HEK293 (cell line): ENCODE measurements around the gene DIRAS1.

Source experiments
- CTCF ChIA-PET: fragments of 350-600 bp; formaldehyde crosslinking; extraction: SDS; loops from one replicate; lab custom pipeline; 2021; ENCODE audit warnings: antibody characterized with exemption; lab: Yijun Ruan, JAX
- POLR2A ChIA-PET: fragments of 300-600 bp; formaldehyde crosslinking; extraction: SDS; loops from one replicate; lab custom pipeline; 2020; ENCODE audit warnings: antibody characterized with exemption, inconsistent platforms; lab: Yijun Ruan, JAX
- H3K27ac ChIP-seq: fragments of 200-500 bp; sonication (Bioruptor generic); 2 replicates; pipeline ENCODE4 v1.5.1; 2014; ENCODE audit warnings: low read depth, low read length, control low read depth, inconsistent platforms; ENCODE audit errors: extremely low read depth
- H3K36me3 ChIP-seq, 2 experiments: fragments of 200-500 bp in 1 of 2; sonication (Bioruptor generic) in 1 of 2; 1 replicate in 1 of 2; 2 replicates in 1 of 2; pipeline ENCODE4 v1.5.1; 2014 to 2017; ENCODE audit warnings: inconsistent platforms in 2 of 2, low read length in 2 of 2; ENCODE audit not compliant: control insufficient read depth in 2 of 2, insufficient read depth in 1 of 2
- H3K4me1 ChIP-seq: fragments of 200-500 bp; sonication (Bioruptor generic); 2 replicates; pipeline ENCODE4 v1.5.1; 2014; ENCODE audit warnings: mild to moderate bottlenecking, low read length, inconsistent platforms; ENCODE audit not compliant: control insufficient read depth, insufficient read depth
- H3K4me3 ChIP-seq: 2 replicates; pipeline ENCODE4 v1.5.1; 2011; ENCODE audit warnings: low read depth, mild to moderate bottlenecking, control low read depth, low read length, moderate library complexity
- H3K9me3 ChIP-seq: fragments of 200-500 bp; sonication (Bioruptor generic); 2 replicates; pipeline ENCODE4 v1.5.1; 2014; ENCODE audit warnings: low read depth, low read length, inconsistent platforms; ENCODE audit not compliant: control insufficient read depth, insufficient read depth
- BCL11B ChIP-seq: fragments of 450-650 bp; formaldehyde crosslinking; IDR thresholded peaks from 2 replicates; pipeline ENCODE4 v1.5.1; 2016; ENCODE audit warnings: low read depth, missing biosample characterization, missing genetic modification characterization
- KLF1 ChIP-seq: fragments of 450-650 bp; formaldehyde crosslinking; IDR thresholded peaks from 2 replicates; pipeline ENCODE4 v1.5.1; 2016; ENCODE audit warnings: missing biosample characterization, missing genetic modification characterization
- KLF10 ChIP-seq: fragments of 450-650 bp; IDR thresholded peaks from 2 replicates; pipeline ENCODE4 v1.5.1; 2018; ENCODE audit warnings: missing biosample characterization, mild to moderate bottlenecking, missing genetic modification characterization
- KLF9 ChIP-seq: fragments of 450-650 bp; formaldehyde crosslinking; IDR thresholded peaks from 2 replicates; pipeline ENCODE4 v1.5.1; 2016; ENCODE audit warnings: missing biosample characterization, missing genetic modification characterization, low read depth
- SETDB1 ChIP-seq: IDR thresholded peaks from one replicate; pipeline ENCODE4 v1.6.1; 2017; ENCODE audit warnings: mild to moderate bottlenecking, low read length, moderate library complexity, mixed read lengths; ENCODE audit not compliant: insufficient read length
- YY1 ChIP-seq: fragments of 450-650 bp; formaldehyde crosslinking; IDR thresholded peaks from 2 replicates; pipeline ENCODE4 v1.5.1; 2018; ENCODE audit warnings: missing biosample characterization, missing genetic modification characterization
- ZNF121 ChIP-seq: fragments of 450-650 bp; formaldehyde crosslinking; IDR thresholded peaks from 2 replicates; pipeline ENCODE4 v1.5.1; 2016; ENCODE audit warnings: missing biosample characterization, missing genetic modification characterization
- ZNF184 ChIP-seq: fragments of 450-650 bp; IDR thresholded peaks from 2 replicates; pipeline ENCODE4 v1.5.1; 2018; ENCODE audit warnings: missing biosample characterization, mild to moderate bottlenecking, missing genetic modification characterization
- ZNF19 ChIP-seq: fragments of 450-650 bp; formaldehyde crosslinking; IDR thresholded peaks from 2 replicates; pipeline ENCODE4; 2016; ENCODE audit warnings: missing biosample characterization, missing genetic modification characterization, low read depth
- ZNF394 ChIP-seq: fragments of 450-650 bp; formaldehyde crosslinking; IDR thresholded peaks from 2 replicates; pipeline ENCODE4 v1.5.1; 2016; ENCODE audit warnings: missing biosample characterization, missing genetic modification characterization, mild to moderate bottlenecking, moderate library complexity, borderline replicate concordance
- ZNF416 ChIP-seq: fragments of 450-650 bp; formaldehyde crosslinking; IDR thresholded peaks from 2 replicates; pipeline ENCODE4 v1.5.1; 2016; ENCODE audit warnings: missing biosample characterization, missing genetic modification characterization
- ZNF548 ChIP-seq: fragments of 450-650 bp; formaldehyde crosslinking; IDR thresholded peaks from 2 replicates; pipeline ENCODE4 v1.5.1; 2016; ENCODE audit warnings: missing biosample characterization, missing genetic modification characterization
- ZNF549 ChIP-seq: fragments of 450-650 bp; IDR thresholded peaks from 2 replicates; pipeline ENCODE4 v1.5.1; 2018; ENCODE audit warnings: missing biosample characterization, missing genetic modification characterization, mild to moderate bottlenecking, inconsistent platforms, moderate library complexity
- ZNF555 ChIP-seq: fragments of 450-650 bp; formaldehyde crosslinking; conservative IDR thresholded peaks from 2 replicates; pipeline ENCODE4 v1.5.1; 2017; ENCODE audit warnings: missing biosample characterization, mild to moderate bottlenecking, missing genetic modification characterization, inconsistent platforms
- ZNF600 ChIP-seq: fragments of 450-650 bp; formaldehyde crosslinking; IDR thresholded peaks from 2 replicates; pipeline ENCODE4 v1.5.1; 2016; ENCODE audit warnings: missing biosample characterization, missing genetic modification characterization
- ZNF660 ChIP-seq: fragments of 450-650 bp; IDR thresholded peaks from 2 replicates; pipeline ENCODE4 v1.5.1; 2018; ENCODE audit warnings: missing biosample characterization, mild to moderate bottlenecking, missing genetic modification characterization
- ZNF76 ChIP-seq: fragments of 450-650 bp; formaldehyde crosslinking; IDR thresholded peaks from 2 replicates; pipeline ENCODE4; 2016; ENCODE audit warnings: low read depth, missing biosample characterization, missing genetic modification characterization, borderline replicate concordance
- ZNF843 ChIP-seq: fragments of 450-650 bp; formaldehyde crosslinking; IDR thresholded peaks from 2 replicates; pipeline ENCODE4 v1.5.1; 2016; ENCODE audit warnings: missing biosample characterization, missing genetic modification characterization
- TF ChIP-seq, protein P1 (sequence below): fragments of 450-650 bp; formaldehyde crosslinking; IDR thresholded peaks from 2 replicates; pipeline ENCODE4 v1.5.1; 2016; ENCODE audit warnings: missing biosample characterization, missing genetic modification characterization
- TF ChIP-seq, protein P2 (sequence below): fragments of 450-650 bp; formaldehyde crosslinking; IDR thresholded peaks from 2 replicates; pipeline ENCODE4 v1.5.1; 2017; ENCODE audit warnings: missing biosample characterization, missing genetic modification characterization
- TF ChIP-seq, protein P3 (sequence below): fragments of 450-650 bp; formaldehyde crosslinking; IDR thresholded peaks from 2 replicates; pipeline ENCODE4 v1.5.1; 2016; ENCODE audit warnings: missing biosample characterization, missing genetic modification characterization
- TF ChIP-seq, protein P4 (sequence below): fragments of 450-650 bp; formaldehyde crosslinking; IDR thresholded peaks from 2 replicates; pipeline ENCODE4 v1.5.1; 2016; ENCODE audit warnings: missing biosample characterization, missing genetic modification characterization

Gene DIRAS1

DNA sequence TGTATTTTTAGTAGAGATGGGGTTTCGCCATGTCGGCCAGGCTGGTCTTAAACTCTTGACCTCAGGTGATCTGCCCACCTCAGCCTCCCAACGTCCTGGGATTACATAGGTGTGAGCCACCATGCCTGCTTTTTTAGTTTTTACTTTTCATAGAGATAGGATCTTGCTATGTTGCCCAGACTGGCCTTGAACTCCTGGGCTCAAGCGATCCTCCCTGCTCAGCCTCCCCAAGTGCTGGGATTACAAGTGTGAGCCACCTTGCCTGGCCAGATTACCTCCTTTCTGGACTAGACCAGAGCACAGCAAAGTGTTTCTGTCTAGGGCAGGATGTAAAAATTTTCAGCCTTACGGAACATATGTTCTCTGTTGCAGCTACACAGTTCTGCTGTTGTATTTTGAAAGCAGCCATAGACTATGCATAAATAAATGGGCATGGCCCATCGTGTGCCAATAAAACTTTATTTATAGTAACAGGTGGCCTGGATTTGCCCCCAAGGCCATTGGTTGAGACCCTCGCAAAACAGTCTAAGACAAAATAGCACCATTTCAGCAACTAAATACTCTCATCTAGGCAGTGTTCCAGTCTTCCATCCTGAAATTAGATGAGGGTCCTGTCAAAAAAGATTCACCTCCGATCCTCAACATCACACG is 54.7 kb downstream of the DIRAS1 start:
- ChIA-PET POLR2A (no interaction called here), CTCF (no interaction called here)
- no peaks in the 10 kb centered on the region for H3K4me1 ChIP-seq
- TF ChIP-seq ZNF121 (tag by site-specific recombination) (0 out of 2 replicates have a peak, but pooled peaks have one; percentile 20), KLF1 (no peak), ZNF394 (tag by site-specific recombination) (no peak)
- TF ChIP-seq, all 188 proteins: peak for 1
- H3K4me3 ChIP-seq, result no peak overlapping the region
- no peaks in the 10 kb centered on the region for H3K36me3 ChIP-seq
- H3K9me3 ChIP-seq, result no peaks in the 10 kb centered on the region
- H3K27ac ChIP-seq, result no peak overlapping the region

DNA sequence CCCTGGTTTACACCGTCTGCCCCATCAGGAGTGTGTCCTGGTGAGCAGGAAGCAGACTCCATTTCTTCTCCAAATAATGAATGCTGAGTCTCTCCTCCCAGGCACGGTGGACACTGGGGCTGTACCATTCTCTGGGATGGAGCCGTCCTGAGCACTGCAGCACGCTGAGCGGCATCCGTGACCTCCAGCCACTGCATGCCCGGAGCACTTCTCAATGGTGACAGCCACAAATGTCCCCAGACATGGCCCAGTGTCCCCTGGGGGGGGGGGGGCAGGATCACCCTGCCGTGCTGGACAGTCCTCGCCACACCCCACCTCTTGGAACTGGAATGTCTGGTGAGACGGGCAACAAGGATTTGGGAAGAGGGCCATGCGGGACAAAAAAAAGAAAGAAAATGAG is 56.1 kb downstream of the DIRAS1 start:
- CTCF ChIA-PET, result interaction anchor here (0.6 kb wide), 1 partner anchor 93 kb away, joined by 4 read pairs; no protein-coding TSS in a partner anchor
- H3K36me3 ChIP-seq, result no peaks in the 10 kb centered on the region
- H3K9me3 ChIP-seq, result no peaks in the 10 kb centered on the region
- no peak overlapping the region for H3K4me3 ChIP-seq
- no peaks in the 10 kb centered on the region for H3K4me1 ChIP-seq
- POLR2A ChIA-PET, result no interaction called here
- H3K27ac ChIP-seq, result no peak overlapping the region
- TF ChIP-seq ZNF660 (no peak), YY1 (tag by site-specific recombination) (no peak), ZNF184 (tag by site-specific recombination) (no peak), ZNF548 (tag by site-specific recombination) (no peak), BCL11B (tag by site-specific recombination) (no peak), ZNF19 (tag by site-specific recombination) (no peak), ZNF394 (tag by site-specific recombination) (no peak), ZNF549 (tag by site-specific recombination) (no peak), KLF9 (no peak), ZNF76 (tag by site-specific recombination) (no peak), ZNF600 (tag by site-specific recombination) (no peak), SETDB1 (no peak), ZNF555 (tag by site-specific recombination) (no peak), ZNF843 (no peak), ZNF416 (tag by site-specific recombination) (no peak), KLF10 (tag by site-specific recombination) (no peak)
- TF ChIP-seq, protein P1, sequence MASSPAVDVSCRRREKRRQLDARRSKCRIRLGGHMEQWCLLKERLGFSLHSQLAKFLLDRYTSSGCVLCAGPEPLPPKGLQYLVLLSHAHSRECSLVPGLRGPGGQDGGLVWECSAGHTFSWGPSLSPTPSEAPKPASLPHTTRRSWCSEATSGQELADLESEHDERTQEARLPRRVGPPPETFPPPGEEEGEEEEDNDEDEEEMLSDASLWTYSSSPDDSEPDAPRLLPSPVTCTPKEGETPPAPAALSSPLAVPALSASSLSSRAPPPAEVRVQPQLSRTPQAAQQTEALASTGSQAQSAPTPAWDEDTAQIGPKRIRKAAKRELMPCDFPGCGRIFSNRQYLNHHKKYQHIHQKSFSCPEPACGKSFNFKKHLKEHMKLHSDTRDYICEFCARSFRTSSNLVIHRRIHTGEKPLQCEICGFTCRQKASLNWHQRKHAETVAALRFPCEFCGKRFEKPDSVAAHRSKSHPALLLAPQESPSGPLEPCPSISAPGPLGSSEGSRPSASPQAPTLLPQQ (tag by site-specific recombination), result no peak
- TF ChIP-seq, protein P2, sequence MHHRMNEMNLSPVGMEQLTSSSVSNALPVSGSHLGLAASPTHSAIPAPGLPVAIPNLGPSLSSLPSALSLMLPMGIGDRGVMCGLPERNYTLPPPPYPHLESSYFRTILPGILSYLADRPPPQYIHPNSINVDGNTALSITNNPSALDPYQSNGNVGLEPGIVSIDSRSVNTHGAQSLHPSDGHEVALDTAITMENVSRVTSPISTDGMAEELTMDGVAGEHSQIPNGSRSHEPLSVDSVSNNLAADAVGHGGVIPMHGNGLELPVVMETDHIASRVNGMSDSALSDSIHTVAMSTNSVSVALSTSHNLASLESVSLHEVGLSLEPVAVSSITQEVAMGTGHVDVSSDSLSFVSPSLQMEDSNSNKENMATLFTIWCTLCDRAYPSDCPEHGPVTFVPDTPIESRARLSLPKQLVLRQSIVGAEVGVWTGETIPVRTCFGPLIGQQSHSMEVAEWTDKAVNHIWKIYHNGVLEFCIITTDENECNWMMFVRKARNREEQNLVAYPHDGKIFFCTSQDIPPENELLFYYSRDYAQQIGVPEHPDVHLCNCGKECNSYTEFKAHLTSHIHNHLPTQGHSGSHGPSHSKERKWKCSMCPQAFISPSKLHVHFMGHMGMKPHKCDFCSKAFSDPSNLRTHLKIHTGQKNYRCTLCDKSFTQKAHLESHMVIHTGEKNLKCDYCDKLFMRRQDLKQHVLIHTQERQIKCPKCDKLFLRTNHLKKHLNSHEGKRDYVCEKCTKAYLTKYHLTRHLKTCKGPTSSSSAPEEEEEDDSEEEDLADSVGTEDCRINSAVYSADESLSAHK (tag by site-specific recombination), result no peak
- TF ChIP-seq, protein P3, sequence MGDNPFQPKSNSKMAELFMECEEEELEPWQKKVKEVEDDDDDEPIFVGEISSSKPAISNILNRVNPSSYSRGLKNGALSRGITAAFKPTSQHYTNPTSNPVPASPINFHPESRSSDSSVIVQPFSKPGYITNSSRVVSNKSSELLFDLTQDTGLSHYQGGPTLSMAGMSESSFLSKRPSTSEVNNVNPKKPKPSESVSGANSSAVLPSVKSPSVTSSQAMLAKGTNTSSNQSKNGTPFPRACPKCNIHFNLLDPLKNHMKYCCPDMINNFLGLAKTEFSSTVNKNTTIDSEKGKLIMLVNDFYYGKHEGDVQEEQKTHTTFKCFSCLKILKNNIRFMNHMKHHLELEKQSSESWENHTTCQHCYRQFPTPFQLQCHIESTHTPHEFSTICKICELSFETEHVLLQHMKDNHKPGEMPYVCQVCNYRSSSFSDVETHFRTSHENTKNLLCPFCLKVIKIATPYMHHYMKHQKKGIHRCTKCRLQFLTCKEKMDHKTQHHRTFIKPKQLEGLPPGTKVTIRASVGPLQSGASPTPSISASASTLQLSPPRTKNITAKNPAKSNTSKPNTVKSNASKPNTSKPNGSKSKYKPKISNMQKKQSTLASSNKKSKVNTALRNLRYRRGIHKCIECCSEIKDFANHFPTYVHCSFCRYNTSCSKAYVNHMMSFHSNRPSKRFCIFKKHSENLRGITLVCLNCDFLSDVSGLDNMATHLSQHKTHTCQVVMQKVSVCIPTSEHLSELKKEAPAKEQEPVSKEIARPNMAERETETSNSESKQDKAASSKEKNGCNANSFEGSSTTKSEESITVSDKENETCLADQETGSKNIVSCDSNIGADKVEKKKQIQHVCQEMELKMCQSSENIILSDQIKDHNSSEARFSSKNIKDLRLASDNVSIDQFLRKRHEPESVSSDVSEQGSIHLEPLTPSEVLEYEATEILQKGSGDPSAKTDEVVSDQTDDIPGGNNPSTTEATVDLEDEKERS (tag by site-specific recombination), result no peak
- TF ChIP-seq, protein P4, sequence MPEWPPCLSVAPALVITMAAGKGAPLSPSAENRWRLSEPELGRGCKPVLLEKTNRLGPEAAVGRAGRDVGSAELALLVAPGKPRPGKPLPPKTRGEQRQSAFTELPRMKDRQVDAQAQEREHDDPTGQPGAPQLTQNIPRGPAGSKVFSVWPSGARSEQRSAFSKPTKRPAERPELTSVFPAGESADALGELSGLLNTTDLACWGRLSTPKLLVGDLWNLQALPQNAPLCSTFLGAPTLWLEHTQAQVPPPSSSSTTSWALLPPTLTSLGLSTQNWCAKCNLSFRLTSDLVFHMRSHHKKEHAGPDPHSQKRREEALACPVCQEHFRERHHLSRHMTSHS, result no peak
